NCI-H2196 treated with DMSO at 0.1 percent for 48 hours (cell line): ENCODE measurements around the gene SRRM3.
"Not testable (repeated sequence)": the region's sequence is repeated elsewhere in the genome, so short reads cannot be mapped to it uniquely, and the experiment has no call there.

ENCODE experiments used
- DNase-seq: peaks from one replicate; lab custom pipeline; 2025; ENCODE audit not compliant: unreplicated experiment; lab: John Stamatoyannopoulos, UW

Gene SRRM3

DNA sequence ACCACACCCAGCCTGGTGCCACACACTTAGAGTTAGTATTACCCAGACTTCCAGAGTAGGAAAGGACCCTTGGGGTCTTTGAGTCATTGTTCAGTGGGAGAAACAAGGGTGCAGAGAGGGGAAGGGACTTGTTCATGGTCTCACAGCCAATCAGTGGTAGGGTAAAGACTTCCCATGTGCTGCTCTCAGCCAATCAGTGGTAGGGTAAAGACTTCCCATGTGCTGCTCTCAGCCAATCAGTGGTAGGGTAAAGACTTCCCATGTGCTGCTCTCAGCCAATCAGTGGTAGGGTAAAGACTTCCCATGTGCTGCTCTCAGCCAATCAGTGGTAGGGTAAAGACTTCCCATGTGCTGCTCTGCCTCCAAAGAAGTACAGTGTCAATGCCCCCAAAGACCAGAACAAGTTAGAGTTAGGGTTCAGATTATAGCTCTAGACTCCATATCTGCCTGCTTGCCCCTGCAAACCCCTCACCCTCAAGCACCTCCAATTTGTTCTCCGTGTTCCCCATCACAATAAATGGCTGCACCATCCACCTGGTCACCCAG lies 25.3 kb downstream of the SRRM3 start:
- DNase-seq, result not testable (repeated sequence)

DNA sequence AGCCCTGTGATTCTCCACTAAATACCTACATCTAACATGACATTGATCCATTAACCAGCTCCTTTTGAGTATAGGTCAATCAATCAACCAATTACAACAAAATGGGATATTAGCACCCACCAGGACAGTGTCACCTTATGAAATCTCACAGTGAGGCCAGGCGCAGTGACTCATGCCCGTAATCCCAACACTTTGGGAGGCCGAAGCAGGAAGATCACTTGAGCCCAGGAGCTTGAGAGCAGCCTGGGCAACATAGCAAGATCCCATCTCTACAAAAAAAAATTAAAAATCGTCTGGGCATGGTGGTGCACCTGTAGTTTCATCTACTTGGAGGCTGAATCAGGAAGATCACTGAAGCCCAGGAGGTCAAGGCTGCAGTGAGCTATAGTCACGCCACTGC lies 28.5 kb downstream of the SRRM3 start:
- no peak for DNase-seq

DNA sequence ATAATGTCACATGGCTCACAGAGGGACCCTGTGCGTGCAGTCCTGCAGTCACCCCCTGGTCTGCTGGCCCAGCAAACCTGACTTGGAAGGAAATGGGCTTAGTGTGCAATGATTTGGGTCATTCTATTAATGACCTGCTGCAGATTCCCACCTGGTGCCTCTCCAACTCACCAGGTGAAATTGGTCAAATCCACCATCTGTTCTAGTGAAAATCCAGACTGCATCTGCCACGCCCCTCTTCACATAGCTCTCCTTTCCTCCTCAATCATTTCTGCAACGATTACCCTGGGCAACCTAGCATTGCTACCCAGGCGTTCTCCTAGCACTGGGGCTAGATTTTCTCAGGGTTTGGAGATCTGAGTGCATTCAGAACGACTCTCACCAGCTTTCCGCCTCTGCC lies 29.4 kb downstream of the SRRM3 start:
- no peak for DNase-seq

DNA sequence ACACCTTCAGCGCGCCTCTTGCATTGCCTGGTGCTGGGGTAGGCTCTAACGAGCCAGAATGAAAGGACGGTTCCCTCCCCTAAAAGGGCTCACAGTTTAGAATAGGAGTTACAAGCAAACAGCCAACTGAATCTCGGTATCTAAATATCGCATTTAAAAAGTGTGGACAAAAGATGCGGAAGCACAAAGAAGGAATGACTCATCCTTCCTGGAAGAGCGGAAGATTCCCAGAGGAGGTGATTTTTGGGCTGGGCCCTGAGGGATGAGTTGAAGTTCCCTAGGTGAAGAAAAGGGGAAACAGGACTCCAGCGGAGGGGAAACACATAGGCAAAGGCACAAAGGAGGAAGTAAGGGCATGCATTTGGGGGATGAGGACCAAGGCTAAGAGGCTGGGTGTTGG lies 29.9 kb downstream of the SRRM3 start:
- DNase-seq, result no peak

DNA sequence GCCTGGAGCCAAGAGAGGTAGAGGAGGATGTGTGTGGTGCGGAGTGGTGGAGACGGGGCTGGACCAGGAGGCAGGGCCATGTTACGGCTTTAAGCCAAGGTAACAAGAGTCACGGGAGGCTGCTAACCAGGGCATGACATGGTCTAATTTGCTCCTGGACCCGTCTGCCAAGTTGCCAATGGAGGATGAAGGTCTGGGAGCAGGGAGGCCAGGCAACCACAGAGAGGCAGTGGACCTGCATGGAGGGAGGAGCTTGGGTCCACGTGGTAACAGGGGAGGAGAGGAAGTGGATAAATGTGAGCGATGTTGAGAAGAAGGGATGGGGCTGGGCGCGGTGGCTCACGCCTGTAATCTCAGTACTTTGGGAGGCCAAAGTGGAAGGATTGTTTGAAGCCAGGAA lies 31.0 kb downstream of the SRRM3 start:
- no peak for DNase-seq

DNA sequence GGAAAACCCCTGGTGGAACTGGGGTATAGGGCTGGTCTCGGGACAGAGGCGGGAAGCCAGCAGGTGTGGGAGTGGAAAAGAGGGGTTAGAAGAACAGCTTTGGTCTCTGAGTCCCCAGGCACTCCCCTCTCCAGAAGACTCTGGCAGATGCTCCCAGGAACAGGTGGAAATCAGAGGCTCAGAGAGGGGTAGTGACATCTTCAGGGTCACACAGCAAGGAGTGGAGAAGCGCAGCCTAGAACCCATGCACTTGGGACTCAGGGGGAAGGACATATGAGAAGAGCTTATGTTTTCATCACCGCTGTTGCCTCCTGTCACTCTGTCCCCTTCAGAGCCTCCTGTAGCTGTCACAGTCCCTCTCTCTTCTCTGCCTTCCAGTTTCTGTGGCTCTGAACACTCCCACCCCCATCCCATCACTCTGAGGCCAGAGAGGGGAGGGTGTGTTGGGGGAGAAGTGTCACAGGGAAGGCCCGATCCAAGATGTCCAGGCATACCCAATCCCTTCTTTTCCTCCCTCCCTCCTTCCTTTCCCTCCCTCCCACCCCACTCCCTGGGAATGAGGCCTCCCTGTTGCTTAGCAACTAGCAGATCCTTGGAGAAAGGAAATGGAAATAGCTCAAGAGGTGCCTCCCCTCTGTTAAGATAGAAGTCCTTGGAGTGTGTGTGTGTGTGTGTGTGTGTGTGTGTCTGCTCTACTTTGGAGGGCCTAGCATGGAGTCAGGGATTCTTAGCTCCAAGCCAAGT lies 32.0 kb downstream of the SRRM3 start:
- DNase-seq, result no peak

DNA sequence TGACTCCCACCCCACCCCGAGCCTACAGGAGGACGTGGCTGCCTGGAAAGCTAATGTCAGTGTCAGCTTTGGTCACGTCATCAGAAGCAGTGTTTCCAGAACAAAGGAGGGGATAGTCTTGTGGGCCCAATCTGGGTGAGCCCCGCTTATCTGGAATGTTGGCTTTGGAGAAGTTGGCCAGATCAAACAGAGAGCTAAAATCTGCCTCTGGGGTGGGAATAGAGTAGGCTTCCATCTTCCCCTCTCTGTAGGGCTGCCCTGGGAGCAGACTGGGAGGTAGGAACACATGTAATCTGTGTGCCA lies 32.5 kb downstream of the SRRM3 start:
- DNase-seq, result no peak

GRCh38 chr7:76234931-76235441 lies 33.3 kb downstream of the SRRM3 start:
- DNase-seq, result no peak

DNA sequence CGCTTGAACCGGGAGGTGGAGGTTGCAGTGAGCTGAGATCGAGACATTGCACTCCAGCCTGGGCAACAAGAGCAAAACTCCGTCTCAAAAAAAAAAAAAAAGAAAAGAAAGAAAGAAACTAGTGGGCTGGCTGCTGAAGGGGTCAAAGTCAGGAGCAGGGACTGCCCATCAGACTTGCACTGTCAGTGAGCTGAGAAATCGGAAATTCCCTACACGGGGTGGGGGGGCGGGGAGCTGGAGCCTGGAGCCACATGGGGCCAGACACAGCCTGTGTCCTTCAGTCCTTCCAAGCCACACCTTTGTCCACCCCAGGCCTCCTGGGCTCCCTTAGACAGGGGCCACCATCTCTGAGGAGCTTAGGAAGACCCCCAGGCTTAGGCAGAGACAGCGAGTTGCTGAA lies 34.5 kb downstream of the SRRM3 start:
- no peak for DNase-seq

DNA sequence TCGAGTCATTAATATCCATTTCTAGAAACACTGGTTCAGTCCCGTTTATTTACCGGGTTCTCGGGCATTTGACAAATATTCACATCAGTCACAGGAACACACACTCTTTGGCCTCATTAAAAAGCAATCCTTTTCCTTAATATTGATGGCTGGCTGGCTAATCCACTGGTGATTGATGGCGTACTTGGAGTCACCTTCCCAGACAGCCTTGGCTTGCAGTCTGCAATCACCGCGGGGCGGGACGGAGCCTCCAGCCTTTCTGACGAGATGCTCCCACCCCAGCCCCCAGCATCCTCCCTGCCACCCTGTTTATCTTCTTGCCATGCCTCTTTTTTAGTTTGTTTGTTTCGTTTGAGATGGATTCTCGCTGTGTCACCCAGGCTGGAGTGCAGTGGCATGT lies 36.6 kb downstream of the SRRM3 start:
- DNase-seq, result no peak

DNA sequence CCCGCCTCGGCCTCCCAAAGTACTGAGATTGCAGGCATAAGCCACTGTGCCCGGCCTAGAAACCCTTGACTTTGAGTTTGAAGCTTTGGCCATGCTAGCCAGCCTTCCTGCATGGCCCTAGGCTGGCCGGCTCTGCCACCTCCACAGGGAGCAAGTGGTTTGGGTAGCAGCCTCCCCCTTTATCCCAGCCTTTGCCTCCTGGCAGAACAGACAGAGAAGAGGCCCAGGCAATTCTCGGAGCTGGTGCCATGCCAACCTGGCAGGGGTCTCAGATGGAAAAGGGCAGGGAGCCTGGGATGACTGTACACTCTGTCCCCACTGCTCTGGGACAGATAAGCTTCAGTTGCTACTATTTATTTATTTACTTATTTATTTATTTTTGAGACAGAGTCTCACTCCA lies 39.4 kb downstream of the SRRM3 start:
- no peak for DNase-seq

DNA sequence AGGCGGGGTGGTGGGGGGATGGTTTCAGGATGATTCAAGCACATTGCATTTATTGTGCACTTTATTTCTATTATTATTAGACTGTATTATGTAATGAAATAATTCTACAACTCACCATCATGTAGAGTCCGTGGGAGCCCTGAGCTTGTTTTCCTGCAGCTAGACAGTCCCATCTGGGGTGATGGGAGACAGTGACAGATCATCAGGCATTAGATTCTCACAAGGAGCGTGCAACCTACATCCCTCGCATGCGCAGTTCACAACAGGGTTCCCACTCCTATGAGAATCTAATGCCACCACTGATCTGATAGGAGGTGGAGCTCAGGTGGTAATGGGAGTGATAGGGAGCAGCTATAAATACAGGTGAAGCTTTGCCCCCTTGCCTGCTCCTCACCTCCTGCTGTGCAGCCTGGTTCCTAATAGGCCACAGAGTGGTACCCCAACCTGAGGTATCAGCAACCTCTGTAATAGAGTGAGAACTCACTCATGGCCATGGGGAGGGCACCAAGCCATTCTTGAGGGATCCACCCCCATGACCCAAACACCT lies 40.9 kb downstream of the SRRM3 start:
- DNase-seq, result not testable (repeated sequence)

DNA sequence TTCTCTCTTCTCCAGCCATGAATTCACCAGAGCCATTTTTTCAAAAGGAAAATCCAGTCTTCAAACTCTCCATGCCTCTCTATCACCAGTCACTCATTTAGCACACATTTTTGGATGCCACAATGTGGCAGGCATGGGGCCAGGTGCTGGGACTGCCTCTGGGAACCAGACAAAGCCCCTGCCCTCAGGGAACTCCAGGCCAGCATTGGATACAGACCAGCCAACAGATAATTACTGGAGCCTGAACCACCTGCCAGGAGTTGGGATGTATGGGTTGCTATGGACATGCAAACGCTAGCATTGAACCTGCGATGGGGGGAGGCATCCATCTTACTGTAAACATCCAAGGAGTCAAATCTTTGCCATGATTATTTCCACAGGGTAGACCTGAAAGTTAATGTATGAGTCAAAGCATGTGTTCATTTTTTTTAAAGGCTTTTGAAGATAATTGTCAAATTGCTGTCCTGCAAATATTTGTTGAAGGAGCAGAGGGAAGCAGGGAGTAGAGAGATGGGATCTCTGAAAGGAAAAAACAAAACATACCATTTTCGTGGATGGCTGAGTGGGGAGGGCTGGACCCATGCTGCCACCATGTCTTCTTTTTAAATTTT lies 43.2 kb downstream of the SRRM3 start:
- no peak for DNase-seq

GRCh38 chr7:76246804-76247389 lies 45.2 kb downstream of the SRRM3 start:
- DNase-seq, result no peak

DNA sequence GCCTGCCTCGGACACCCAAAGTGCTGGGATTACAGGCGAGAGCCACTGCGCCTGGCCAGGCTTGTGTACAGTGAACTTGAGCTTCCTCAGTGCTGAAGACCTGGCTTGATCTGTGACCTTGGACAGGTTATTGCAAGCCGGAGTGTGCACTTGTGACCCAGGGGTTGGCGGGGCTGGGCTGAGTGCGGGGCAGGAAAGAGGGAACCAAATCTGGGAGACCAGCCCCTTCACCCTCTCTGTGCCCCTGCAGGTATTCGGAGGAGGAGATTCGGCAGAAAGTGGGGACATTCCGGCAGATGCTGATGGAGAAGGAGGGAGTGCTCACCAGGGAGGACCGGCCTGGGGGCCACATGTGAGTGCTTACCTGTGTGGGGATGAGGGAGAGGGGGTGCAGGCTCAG lies 46.2 kb downstream of the SRRM3 start:
- no peak for DNase-seq

- no peak for DNase-seq
These were observed 50.3 kb downstream of the SRRM3 start for GRCh38 chr7:76252021-76252420.

DNA sequence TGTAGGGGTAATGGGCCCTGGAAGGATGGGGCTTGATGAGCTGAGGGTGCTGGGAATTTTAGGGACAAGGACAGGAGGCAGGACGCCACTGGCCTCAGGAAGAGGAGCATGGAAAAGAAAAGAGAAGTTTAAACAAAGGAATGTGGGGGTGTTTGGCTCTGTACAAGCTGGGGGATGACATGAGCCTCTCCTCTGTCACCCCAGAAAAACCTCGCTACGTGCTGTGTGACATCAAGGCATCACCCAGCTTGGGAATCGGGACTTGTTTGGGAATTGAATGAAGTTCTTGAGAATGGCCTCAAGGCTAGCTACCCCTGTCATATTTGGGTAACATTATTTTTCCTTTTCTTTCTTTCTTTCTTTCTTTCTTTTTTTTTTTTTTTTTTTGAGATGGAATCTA lies 53.1 kb downstream of the SRRM3 start:
- no peak for DNase-seq

GRCh38 chr7:76257973-76258372 lies 56.3 kb downstream of the SRRM3 start:
- DNase-seq, result no peak

- DNase-seq, result no peak
These were observed 57.7 kb downstream of the SRRM3 start for GRCh38 chr7:76259124-76260093.

DNA sequence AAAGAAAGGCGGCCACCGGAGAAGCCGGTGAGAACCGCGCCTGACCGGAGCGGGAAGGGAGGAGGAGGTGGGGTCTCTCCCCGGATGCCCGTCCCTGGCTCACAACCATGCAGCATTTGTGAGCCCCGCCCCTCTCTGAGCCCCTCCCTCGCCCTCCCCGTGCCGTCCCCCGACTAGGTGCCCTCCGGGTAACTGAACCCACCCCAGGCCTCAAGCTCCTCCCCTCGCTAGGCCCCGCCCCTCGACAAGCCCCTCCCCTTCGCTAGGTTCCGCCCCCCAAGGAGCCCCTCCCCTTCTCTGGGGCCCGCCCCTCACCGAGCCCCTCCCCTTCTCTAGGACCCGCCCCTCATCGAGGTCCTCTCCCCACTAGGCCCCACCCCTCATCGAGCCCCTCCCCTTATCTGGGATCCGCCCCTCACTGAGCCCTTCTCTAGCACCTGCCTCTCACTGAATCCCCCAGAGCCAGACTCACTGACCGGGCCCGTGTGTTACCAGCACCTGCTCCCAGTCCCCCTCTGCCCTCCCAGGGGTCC lies 58.5 kb downstream of the SRRM3 start:
- peak; percentile 71 for DNase-seq

DNA sequence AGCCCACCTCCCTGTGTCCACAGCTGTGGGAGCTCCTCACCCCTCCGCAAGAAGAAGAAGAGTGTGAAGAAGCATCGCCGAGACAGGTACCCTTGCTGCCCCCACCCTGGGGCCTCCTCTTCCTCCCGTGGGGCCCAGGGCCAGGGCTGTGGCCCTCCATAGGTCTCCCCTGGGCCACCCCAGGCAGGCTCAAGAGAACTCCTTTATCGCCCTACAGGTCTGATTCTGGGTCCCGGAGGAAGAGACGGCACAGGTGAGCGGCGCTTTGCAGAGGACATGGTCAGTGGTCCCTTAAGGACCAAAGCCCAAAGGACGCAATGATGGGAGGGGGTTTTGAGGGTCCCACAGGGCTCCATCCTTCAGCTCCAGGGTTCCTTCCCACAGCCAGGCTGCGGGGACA lies 59.6 kb downstream of the SRRM3 start:
- no peak for DNase-seq
